Stomach (tissue), 9 donors: ENCODE data around the gene LACTB. TPM values are rescaled to one million over a fixed set of nuclear protein-coding genes. Genes with fewer than 3 reads are reported as not detected.

Source experiments
- DNase-seq, 2 donors: peaks; one replicate each; pipeline versions ENCODE4 v3.0.0 to v3.0.0-alpha.2; 2013 to 2019
- H3K27ac ChIP-seq, 5 donors: fragments of 200-600 bp in 4 of 5; sonication (generic) in 4 of 5; one replicate each; pipeline ENCODE4 v1.5.1; 2013 to 2019; ENCODE audit warnings: mild to moderate bottlenecking in 1 of 5, moderate library complexity in 1 of 5
- H3K27me3 ChIP-seq, 3 donors: fragments of 200-600 bp; sonication (generic); one replicate each; pipeline ENCODE4 v1.5.1; 2017 to 2019; ENCODE audit warnings: mixed run types in 1 of 3
- H3K36me3 ChIP-seq, 4 donors: fragments of 200-600 bp; sonication (generic); 1 replicate in 3 of 4; 2 replicates in 1 of 4; pipeline ENCODE4 v1.5.1; 2016 to 2019
- H3K4me1 ChIP-seq, 4 donors: fragments of 200-600 bp; sonication (generic); one replicate each; pipeline ENCODE4 v1.5.1; 2016 to 2019
- H3K4me3 ChIP-seq, 4 donors: fragments of 200-600 bp; sonication (generic) in 3 of 4; one replicate each; pipeline ENCODE4 v1.5.1; 2016 to 2019; ENCODE audit warnings: mild to moderate bottlenecking in 1 of 4
- H3K9me3 ChIP-seq, 4 donors: fragments of 200-600 bp; sonication (generic); one replicate each; pipeline ENCODE4 v1.5.1; 2016 to 2019
- CTCF ChIP-seq, 7 experiments: fragments of 450-650 bp in 4 of 7; fragments of 200-600 bp in 3 of 7; sonication (generic) in 3 of 7; IDR thresholded peaks; one replicate each; pipeline ENCODE4 v1.5.1; 2016 to 2019; ENCODE audit warnings: antibody characterized with exemption in 7 of 7, control low read depth in 2 of 7, mild to moderate bottlenecking in 1 of 7
- EP300 ChIP-seq: sonication (generic); formaldehyde crosslinking; IDR thresholded peaks from one replicate; pipeline ENCODE4 v1.6.1; 2017; ENCODE audit warnings: antibody characterized with exemption
- POLR2A ChIP-seq, 4 donors: fragments of 450-650 bp; IDR thresholded peaks; one replicate each; pipeline ENCODE4 v1.6.1; 2016; ENCODE audit warnings: antibody characterized with exemption in 4 of 4, control low read depth in 2 of 4, mild to moderate bottlenecking in 1 of 4, moderate library complexity in 1 of 4
- POLR2AphosphoS5 ChIP-seq, 3 donors: sonication (generic); formaldehyde crosslinking; IDR thresholded peaks; one replicate each; pipeline ENCODE4 v1.6.1; 2016; ENCODE audit warnings: antibody characterized with exemption in 3 of 3
- WGBS, 5 donors: extraction: QIAGEN DNeasy Blood & Tissue Kit in 3 of 5; methylation state at CpG; one replicate each; pipeline versions ENCODE4 v1.1.5 to v1.1.7; 2013 to 2018; 5-methylcytosine and 5-hydroxymethylcytosine counted together
- intact Hi-C: fragments of 100-400 bp; cut with DNase I; formaldehyde crosslinking; loops from one replicate; pipeline ENCODE4 v1.15.1; 2023; ENCODE audit warnings: low total_unique reads
- polyA plus RNA-seq, 3 donors: library from polyadenylated mRNA; stranded (reverse); fragments of 200-250 nt; gene quantifications; one replicate each; pipeline ENCODE4 v1.2.3, GENCODE V29; 2013
- total RNA-seq, 5 donors: library from RNA; depleted of rRNA; stranded (reverse); fragments of >200 nt; gene quantifications; one replicate each; pipeline versions ENCODE4 v1.1.0 to v1.2.3, GENCODE V29; 2014 to 2016
- donor health status: healthy with polysubstance abuse.
- donor health status: Bipolar disorder and iron deficiency.
- donor health status: healthy.

Gene LACTB
- total and polyA plus RNA-seq, 8 donors, result 1.2 to 30.8 (median 11.1) TPM

- Histone ChIP-seq H3K27me3 (no peaks in the 10 kb centered on the region), H3K4me1 (peaks cover 0 to under 1% (median 0%) of the 10 kb centered on the region in 4 donors), H3K9me3 (no peaks in the 10 kb centered on the region), H3K36me3 (no peaks in the 10 kb centered on the region), H3K4me3 (no peak overlapping the region), H3K27ac (peak overlapping the region in 1 of 5 donors; percentile 58)
- no peak for TF ChIP-seq POLR2A (IDR thresholded peaks at IDR 0.05)
- no peak for TF ChIP-seq CTCF (IDR thresholded peaks at IDR 0.05)
- TF ChIP-seq POLR2AphosphoS5 (IDR thresholded peaks at IDR 0.05), result no peak
- no peak for TF ChIP-seq EP300
- 83 to 91% (median 88%) methylated on average over 12 of the region's 12 CpGs for WGBS, 5 donors
- intact Hi-C loops, result loop anchor here (10.0 kb wide), 1 partner anchor 308 kb away; no protein-coding TSS in a partner anchor
- peak in 1 of 2 donors; percentile 62 for DNase-seq
These were observed 38.6 kb upstream of the LACTB start for GRCh38 chr15:63083044-63083443.

- WGBS, 5 donors, result 87 to 94% (median 92%) methylated on average over 11 of the region's 11 CpGs
- Histone ChIP-seq H3K27me3 (no peaks in the 10 kb centered on the region), H3K4me3 (no peak overlapping the region), H3K9me3 (no peaks in the 10 kb centered on the region), H3K36me3 (no peaks in the 10 kb centered on the region), H3K4me1 (peaks cover 0 to 6% (median 2%) of the 10 kb centered on the region in 4 donors), H3K27ac (peak overlapping the region in 1 of 5 donors; percentile 58)
- intact Hi-C loops, result loop anchor here (10.0 kb wide), 1 partner anchor 309 kb away; no protein-coding TSS in a partner anchor
- no peak for TF ChIP-seq POLR2AphosphoS5 (IDR thresholded peaks at IDR 0.05)
- TF ChIP-seq CTCF (IDR thresholded peaks at IDR 0.05), result no peak
- no peak for TF ChIP-seq POLR2A (IDR thresholded peaks at IDR 0.05)
- no peak for TF ChIP-seq EP300
- DNase-seq, result no peak
These were observed 38.1 kb upstream of the LACTB start for GRCh38 chr15:63083541-63083940.

- TF ChIP-seq POLR2A (IDR thresholded peaks at IDR 0.05) (no peak), POLR2AphosphoS5 (IDR thresholded peaks at IDR 0.05) (no peak)
- Histone ChIP-seq H3K9me3 (no peaks in the 10 kb centered on the region), H3K27ac (no peak overlapping the region), H3K36me3 (no peaks in the 10 kb centered on the region), H3K4me3 (no peak overlapping the region), H3K4me1 (peaks cover 0 to 16% (median 7%) of the 10 kb centered on the region in 4 donors), H3K27me3 (no peaks in the 10 kb centered on the region)
- DNase-seq, result no peak
- intact Hi-C loops, result loop anchor here (10.0 kb wide), 1 partner anchor 310 kb away; no protein-coding TSS in a partner anchor
- WGBS, 5 donors, result 78 to 88% (median 84%) methylated on average over 1 of the region's 1 CpG
These were observed 36.9 kb upstream of the LACTB start for GRCh38 chr15:63084806-63085205.

- no peak for DNase-seq
- TF ChIP-seq POLR2A (IDR thresholded peaks at IDR 0.05), result no peak
- TF ChIP-seq EP300, result no peak
- no peak for TF ChIP-seq CTCF (IDR thresholded peaks at IDR 0.05)
- TF ChIP-seq POLR2AphosphoS5 (IDR thresholded peaks at IDR 0.05), result no peak
- intact Hi-C loops, result loop anchor here (10.0 kb wide), 1 partner anchor 310 kb away; no protein-coding TSS in a partner anchor
- Histone ChIP-seq H3K4me3 (no peak overlapping the region), H3K36me3 (no peaks in the 10 kb centered on the region), H3K27me3 (no peaks in the 10 kb centered on the region), H3K9me3 (no peaks in the 10 kb centered on the region), H3K4me1 (peaks cover 0 to 16% (median 7%) of the 10 kb centered on the region in 4 donors), H3K27ac (no peak overlapping the region)
- 90 to 95% (median 92%) methylated on average over 4 of the region's 4 CpGs for WGBS, 5 donors
These were observed 36.4 kb upstream of the LACTB start for GRCh38 chr15:63085289-63085688.

GRCh38 chr15:63086271-63086670, 35.4 kb upstream of the LACTB start:
- intact Hi-C loops, result loop anchor here (10.0 kb wide), 1 partner anchor 311 kb away; no protein-coding TSS in a partner anchor
- no peak for TF ChIP-seq CTCF (IDR thresholded peaks at IDR 0.05)
- no peak for TF ChIP-seq EP300
- no peak for TF ChIP-seq POLR2AphosphoS5 (IDR thresholded peaks at IDR 0.05)
- TF ChIP-seq POLR2A (IDR thresholded peaks at IDR 0.05), result no peak
- H3K27ac ChIP-seq, result no peak overlapping the region

More at GRCh38 chr15:63086271-63086670, 35.4 kb upstream of the LACTB start:
- H3K36me3 ChIP-seq, result no peaks in the 10 kb centered on the region
- DNase-seq, result no peak
- no peaks in the 10 kb centered on the region for H3K27me3 ChIP-seq
- no peaks in the 10 kb centered on the region for H3K9me3 ChIP-seq
- 73 to 88% (median 81%) methylated on average over 4 of the region's 4 CpGs for WGBS, 5 donors
- no peak overlapping the region for H3K4me3 ChIP-seq
- peaks cover 0 to 16% (median 7%) of the 10 kb centered on the region in 4 donors for H3K4me1 ChIP-seq
